PC-3 (cell line): Measurements from ENCODE around the gene RPS29. TPM values are rescaled to one million over a fixed set of nuclear protein-coding genes. Genes with fewer than 3 reads are reported as not detected.

Source experiments
- ATAC-seq: fragments of 200-7000 bp; cut with Tn5 transposase; 2 replicates; pipeline ENCODE4 v1.9.1; 2020; ENCODE audit warnings: mild to moderate bottlenecking, moderate library complexity
- BruUV-seq: library from RNA; stranded (reverse); fragments of 400-500 nt; replicated peaks from 2 replicates; lab custom pipeline; 2021; lab: Mats Ljungman, UMichigan
- CTCF ChIA-PET: fragments of 300-600 bp; sonication (Branson Sonifier 250); formaldehyde crosslinking; loops from one replicate; lab custom pipeline; 2022; ENCODE audit warnings: antibody characterized with exemption; lab: Charles Lee
- POLR2A ChIA-PET: fragments of 300-600 bp; sonication (Branson Sonifier 250); formaldehyde crosslinking; loops from one replicate; lab custom pipeline; 2022; ENCODE audit warnings: antibody characterized with exemption; ENCODE audit not compliant: unreplicated experiment; lab: Charles Lee
- DNase-seq: peaks from one replicate; pipeline ENCODE4 v3.0.0-alpha.2; 2015
- H2AFZ ChIP-seq: fragments of 300-600 bp; sonication (generic); 2 replicates; pipeline ENCODE4 v1.6.0; 2016; ENCODE audit warnings: antibody characterized with exemption, low read length
- H3F3A ChIP-seq: fragments of 300-600 bp; sonication (generic); one replicate; pipeline ENCODE4 v1.6.0; 2017; ENCODE audit warnings: antibody characterized with exemption, low read length, control low read depth, mild to moderate bottlenecking; ENCODE audit not compliant: unreplicated experiment
- H3K27ac ChIP-seq: fragments of 300-600 bp; sonication (generic); 2 replicates; pipeline ENCODE4 v1.5.1; 2016; ENCODE audit warnings: mild to moderate bottlenecking, low read length
- H3K27me3 ChIP-seq: fragments of 300-600 bp; sonication (generic); 2 replicates; pipeline ENCODE4 v1.6.1; 2016; ENCODE audit warnings: low read length, mixed read lengths
- H3K36me3 ChIP-seq: fragments of 300-600 bp; sonication (generic); 2 replicates; pipeline ENCODE4 v1.6.1; 2016; ENCODE audit warnings: low read depth, mixed run types, low read length, mixed read lengths
- H3K4me1 ChIP-seq: fragments of 300-600 bp; sonication (generic); 2 replicates; pipeline ENCODE4 v1.5.1; 2016; ENCODE audit warnings: low read length; ENCODE audit not compliant: insufficient read depth
- H3K4me2 ChIP-seq: fragments of 300-600 bp; sonication (generic); 2 replicates; pipeline ENCODE4 v1.6.0; 2016; ENCODE audit warnings: low read length
- H3K4me3 ChIP-seq: fragments of 300-600 bp; sonication (generic); 2 replicates; pipeline ENCODE4 v1.5.1; 2016; ENCODE audit warnings: mild to moderate bottlenecking, low read length, mixed read lengths
- H3K79me2 ChIP-seq: fragments of 300-600 bp; sonication (generic); 2 replicates; pipeline ENCODE4 v1.6.1; 2017; ENCODE audit warnings: low read length, mixed read lengths
- H3K9ac ChIP-seq: fragments of 300-600 bp; sonication (generic); 2 replicates; pipeline ENCODE4 v1.6.0; 2016; ENCODE audit warnings: mild to moderate bottlenecking, low read length
- H3K9me2 ChIP-seq: fragments of 300-600 bp; sonication (generic); replicated peaks from 2 replicates; pipeline ENCODE4 v1.6.1; 2016; ENCODE audit warnings: mixed run types, low read length, mixed read lengths
- H3K9me3 ChIP-seq: fragments of 300-600 bp; sonication (generic); 2 replicates; pipeline ENCODE4 v1.6.1; 2016; ENCODE audit warnings: low read length, mixed read lengths
- H4K20me1 ChIP-seq: fragments of 300-600 bp; sonication (generic); 2 replicates; pipeline ENCODE4 v1.6.1; 2016; ENCODE audit warnings: low read length, mixed read lengths
- CTCF ChIP-seq: fragments of 300-600 bp; sonication (generic); conservative IDR thresholded peaks from 2 replicates; pipeline ENCODE4 v1.5.1; 2017; ENCODE audit warnings: antibody characterized with exemption, low read depth, mild to moderate bottlenecking, low read length
- EZH2 ChIP-seq: fragments of 300-600 bp; sonication (generic); IDR thresholded peaks from one replicate; pipeline ENCODE4 v1.6.1; 2017; ENCODE audit warnings: antibody characterized with exemption, mild to moderate bottlenecking, low read length; ENCODE audit not compliant: unreplicated experiment
- EZH2phosphoT487 ChIP-seq: fragments of 300-600 bp; sonication (generic); IDR thresholded peaks from 2 replicates; pipeline ENCODE4 v1.6.1; 2018; ENCODE audit warnings: mild to moderate bottlenecking, antibody characterized with exemption, low read length, borderline replicate concordance
- intact Hi-C: fragments of 100-400 bp; cut with micrococcal nuclease; formaldehyde crosslinking; loops from 2 replicates; pipeline ENCODE4 v1.9.0; 2023
- total RNA-seq: library from RNA; depleted of rRNA; stranded (reverse); fragments of >200 nt; gene quantifications from 2 replicates; pipeline ENCODE4 v1.2.3, GENCODE V29; 2014

RPS29 gene
- total RNA-seq, 1 experiment from 2014 or later, result 1,912 TPM

- H4K20me1 ChIP-seq, result peaks cover 15% of the 10 kb centered on the region; the same call in 1 of the 2 replicates
- H3K27ac ChIP-seq, result no peak overlapping the region
- no TSS peak for BruUV-seq
- intact Hi-C loops, result no loop called here
- ATAC-seq (no peak), DNase-seq (no peak)
- H3K4me1 ChIP-seq, result peaks cover 19% of the 10 kb centered on the region
- H3F3A ChIP-seq, result peaks cover 3% of the 10 kb centered on the region
- peaks cover 19% of the 10 kb centered on the region for H3K36me3 ChIP-seq
- H3K9me3 ChIP-seq, result no peaks in the 10 kb centered on the region
- peaks cover 54% of the 10 kb centered on the region for H3K79me2 ChIP-seq
- no peak for TF ChIP-seq EZH2phosphoT487
- TF ChIP-seq EZH2, result no peak
- TF ChIP-seq CTCF, result no peak
- no peak overlapping the region for H3K9ac ChIP-seq
- H3K4me2 ChIP-seq, result no peak overlapping the region
- no peaks in the 10 kb centered on the region for H3K27me3 ChIP-seq
- no peak overlapping the region for H2AFZ ChIP-seq
- CTCF ChIA-PET, result no interaction called here
- POLR2A ChIA-PET, result no interaction called here
- no peak overlapping the region for H3K4me3 ChIP-seq
- H3K9me2 ChIP-seq, result no peaks in the 10 kb centered on the region
Observed at GRCh38 chr14:49615776-49616175, 29.6 kb upstream of the RPS29 start.

GRCh38 chr14:49614196-49614595 is 28.0 kb upstream of the RPS29 start:
- Histone ChIP-seq H3K36me3 (peaks cover 19% of the 10 kb centered on the region), H3K4me1 (peaks cover 19% of the 10 kb centered on the region), H3K9me3 (no peaks in the 10 kb centered on the region), H3K9me2 (no peaks in the 10 kb centered on the region), H3K9ac (no peak overlapping the region), H3K27ac (no peak overlapping the region), H3F3A (peaks cover 3% of the 10 kb centered on the region), H2AFZ (no peak overlapping the region), H3K4me2 (no peak overlapping the region), H3K79me2 (peaks cover 40% of the 10 kb centered on the region), H3K27me3 (no peaks in the 10 kb centered on the region), H3K4me3 (no peak overlapping the region), H4K20me1 (peaks cover 8% of the 10 kb centered on the region; the same call in 1 of the 2 replicates)
- BruUV-seq, result no TSS peak
- no peak for TF ChIP-seq EZH2phosphoT487
- TF ChIP-seq CTCF, result no peak
- TF ChIP-seq EZH2, result no peak
- ATAC-seq (no peak), DNase-seq (no peak)
- ChIA-PET POLR2A (interaction anchor here (0.6 kb wide), 1 partner anchor 278 kb away, joined by 4 read pairs; no protein-coding TSS in a partner anchor), CTCF (no interaction called here)
- intact Hi-C loops, result no loop called here

GRCh38 chr14:49612671-49613070 is 26.5 kb upstream of the RPS29 start:
- DNase-seq (no peak), ATAC-seq (no peak)
- CTCF ChIA-PET, result no interaction called here
- Histone ChIP-seq H3K36me3 (peaks cover 15% of the 10 kb centered on the region), H4K20me1 (no peaks in the 10 kb centered on the region; the same call in 1 of the 2 replicates), H3K9ac (no peak overlapping the region), H2AFZ (no peak overlapping the region), H3K9me3 (no peaks in the 10 kb centered on the region), H3K4me1 (peaks cover 3% of the 10 kb centered on the region), H3K27me3 (no peaks in the 10 kb centered on the region), H3K27ac (no peak overlapping the region), H3K9me2 (no peaks in the 10 kb centered on the region), H3K4me2 (no peak overlapping the region), H3K4me3 (no peak overlapping the region), H3F3A (peaks cover 3% of the 10 kb centered on the region), H3K79me2 (peaks cover 30% of the 10 kb centered on the region)
- no TSS peak for BruUV-seq
- POLR2A ChIA-PET, result interaction anchor here (0.6 kb wide), 1 partner anchor 155 kb away, joined by 13 read pairs; no protein-coding TSS in a partner anchor
- TF ChIP-seq EZH2phosphoT487, result no peak
- TF ChIP-seq EZH2, result no peak
- no peak for TF ChIP-seq CTCF
- intact Hi-C loops, result no loop called here
